Measurements from ENCODE around the gene RGS9.
"Not testable (repeated sequence)": the region's sequence is repeated elsewhere in the genome, so short reads cannot be mapped to it uniquely, and the experiment has no call there.

Gene RGS9

GRCh38 chr17:65137021-65137939, at the start of gene RGS9:
Gene RGS9, plus strand, starts transcription at chr17:65137370. Its CDS starts 171 bp downstream, at chr17:65137541.
- peak; percentile 81 for DNase-seq

- no peak for DNase-seq
These were observed 48.4 kb upstream of the RGS9 start for GRCh38 chr17:65088621-65089360.

DNA sequence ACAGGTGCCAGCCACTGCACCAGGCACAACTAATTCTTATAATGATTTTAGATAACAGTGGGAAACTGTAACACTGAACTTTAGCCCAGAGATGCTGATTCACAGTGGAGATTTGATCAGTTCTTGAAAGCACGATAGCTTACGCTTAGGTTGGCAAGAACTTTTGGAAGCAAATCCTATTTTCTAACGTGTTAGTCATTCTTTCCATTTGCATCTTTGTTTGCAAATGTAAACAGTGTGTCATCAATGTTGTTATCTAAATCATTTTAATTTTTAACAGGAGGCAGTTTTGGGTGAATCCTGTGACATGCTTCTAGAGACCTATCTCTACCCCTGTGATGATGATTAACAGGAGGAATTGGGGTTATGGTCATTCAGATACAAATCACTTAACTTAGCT, 44.9 kb upstream of the RGS9 start:
- no peak for DNase-seq

DNA sequence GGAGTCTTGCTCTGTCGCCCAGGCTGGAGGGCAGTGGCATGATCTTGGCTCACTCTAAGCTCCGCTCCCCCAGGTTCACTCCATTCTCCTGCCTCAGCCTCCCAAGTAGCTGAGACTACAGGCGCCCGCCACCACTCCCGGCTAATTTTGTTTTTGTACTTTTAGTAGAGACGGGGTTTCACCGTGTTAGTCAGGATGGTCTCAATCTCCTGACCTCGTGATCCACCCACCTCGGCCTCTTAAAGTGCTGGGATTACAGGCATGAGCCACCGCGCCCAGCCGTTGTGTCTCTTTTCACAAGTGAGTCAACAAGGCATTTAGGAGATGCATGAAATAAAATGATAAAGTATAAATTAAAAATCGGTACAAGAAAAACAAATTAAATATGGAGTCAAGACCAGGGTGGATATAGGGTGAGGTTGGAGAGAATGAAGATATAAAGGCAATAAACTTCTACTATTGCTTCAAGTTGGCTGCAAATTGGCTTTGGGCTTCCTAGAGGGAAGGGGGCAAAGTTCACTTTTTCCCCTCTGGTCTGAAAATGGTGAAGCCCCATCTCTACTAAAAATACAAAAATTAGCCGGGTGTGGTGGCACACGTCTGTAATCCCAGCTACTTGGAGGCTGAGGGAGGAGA, 44.3 kb upstream of the RGS9 start:
- DNase-seq = not testable (repeated sequence)

DNA sequence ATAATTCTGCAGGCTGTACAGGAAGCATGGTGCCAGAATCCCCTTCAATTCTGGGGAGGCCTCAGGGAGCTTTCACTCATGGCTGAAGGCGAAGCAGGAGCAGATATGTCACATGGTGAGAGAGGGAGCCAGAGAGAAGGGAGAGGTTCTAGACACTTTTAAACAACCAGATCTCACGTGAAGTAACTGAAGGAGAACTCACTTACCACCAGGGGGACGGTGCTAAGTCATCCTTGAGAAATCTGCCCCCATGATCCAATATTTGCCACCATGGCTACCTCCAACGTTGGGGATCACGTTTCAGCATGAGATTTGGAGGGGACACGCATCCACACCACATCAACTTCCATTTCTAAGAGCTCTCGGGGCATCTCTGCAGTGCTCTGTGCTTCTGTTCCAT, 43.2 kb upstream of the RGS9 start:
- DNase-seq = no peak

DNA sequence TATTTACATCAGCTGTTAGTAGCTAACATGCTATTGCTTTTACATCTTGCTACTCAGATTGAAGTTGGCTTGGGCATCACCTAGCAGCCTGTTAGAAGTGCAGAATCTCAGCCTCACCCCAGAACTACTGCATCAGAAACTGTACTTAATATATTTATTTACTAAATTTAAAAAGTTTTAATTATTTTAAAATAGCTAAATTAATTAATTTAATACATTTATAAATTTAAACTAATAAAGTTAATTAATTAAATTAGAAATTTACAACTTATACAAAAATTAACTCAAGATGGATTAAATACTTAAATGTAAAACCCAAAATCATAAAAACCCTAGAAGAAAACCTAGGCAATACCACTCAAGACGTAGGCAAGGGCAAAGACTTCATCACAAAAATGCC, 41.7 kb upstream of the RGS9 start:
- no peak for DNase-seq

GRCh38 chr17:65096382-65096781, 40.8 kb upstream of the RGS9 start:
- not testable (repeated sequence) for DNase-seq

DNA sequence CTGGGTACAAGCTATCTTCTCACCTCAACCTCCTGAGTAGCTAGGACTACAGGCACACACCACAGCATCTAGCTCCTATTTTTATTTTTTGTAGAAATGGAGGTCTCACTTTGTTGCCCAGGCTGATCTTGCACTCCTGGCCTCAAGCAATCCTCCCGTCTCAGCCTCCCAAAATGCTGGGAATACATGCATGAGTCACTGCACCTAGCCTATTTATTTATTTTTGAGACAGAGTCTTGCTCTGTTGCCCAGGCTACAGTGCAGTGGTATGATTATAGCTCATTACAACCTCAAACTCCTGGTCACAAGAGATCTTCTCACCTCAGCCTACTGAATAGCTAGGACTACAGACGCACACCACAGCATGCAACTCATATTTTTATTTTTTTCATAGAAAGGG, 40.1 kb upstream of the RGS9 start:
- DNase-seq = no peak

- no peak for DNase-seq
These were observed 37.7 kb upstream of the RGS9 start for GRCh38 chr17:65099475-65099874.

DNA sequence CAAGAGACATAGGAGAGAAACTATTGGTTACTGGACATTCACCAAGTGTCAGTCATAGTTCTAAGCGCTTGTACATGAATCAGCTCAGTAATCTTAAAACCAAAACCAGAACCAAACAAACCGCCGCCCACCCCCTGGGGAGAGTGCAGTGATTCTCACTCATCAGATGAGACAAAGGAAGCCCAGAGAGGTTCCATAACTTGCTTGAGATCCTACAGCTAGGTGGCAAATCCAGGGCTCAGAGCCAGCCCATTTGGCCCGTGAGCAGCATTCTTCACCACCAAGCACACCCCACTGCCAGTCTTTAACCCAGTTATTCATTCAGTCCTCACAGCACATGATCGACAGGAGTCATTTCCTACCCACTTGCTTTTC, 37.2 kb upstream of the RGS9 start:
- DNase-seq = peak; percentile 77

GRCh38 chr17:65100316-65101140, 36.6 kb upstream of the RGS9 start:
- peak; percentile 80 for DNase-seq

DNA sequence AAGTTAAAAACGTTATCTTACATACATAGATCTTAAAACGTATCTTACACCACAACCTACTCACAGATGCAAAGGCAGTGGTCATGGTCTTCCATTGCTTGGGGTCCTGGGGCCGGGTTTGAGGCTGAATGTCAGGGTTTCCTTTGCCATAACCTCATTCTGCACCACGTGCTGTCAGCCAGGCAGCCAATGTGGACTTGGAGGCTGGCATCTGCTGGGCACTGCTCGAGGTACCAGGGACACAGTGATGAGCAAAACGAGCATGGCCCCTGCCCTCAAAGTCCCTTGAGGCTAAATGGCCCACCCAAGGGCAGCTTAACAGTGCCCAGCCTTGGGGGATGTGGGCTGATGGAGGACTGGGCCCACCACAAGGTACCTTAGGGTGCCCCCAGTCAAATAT, 35.8 kb upstream of the RGS9 start:
- DNase-seq = no peak

DNA sequence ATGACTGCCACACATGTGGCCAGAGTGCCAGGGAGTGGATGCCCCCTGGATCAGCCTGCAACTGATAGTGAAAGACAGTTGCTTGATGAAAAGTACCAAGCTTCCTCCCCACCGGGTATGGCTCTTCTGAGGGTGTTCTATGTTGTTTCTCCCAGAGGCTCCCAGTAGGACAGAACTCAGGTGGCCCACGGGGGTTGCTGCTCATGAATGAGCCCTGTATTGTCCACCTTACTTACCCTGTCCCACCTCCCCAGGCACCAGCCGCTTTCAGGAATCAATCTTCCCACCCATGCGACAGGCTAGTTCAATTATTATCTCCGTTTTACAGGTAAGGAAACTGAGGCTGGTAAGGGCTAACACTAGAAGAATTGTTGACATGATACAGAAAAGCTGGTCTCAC, 34.9 kb upstream of the RGS9 start:
- no peak for DNase-seq

- no peak for DNase-seq
These were observed 34.4 kb upstream of the RGS9 start for GRCh38 chr17:65102788-65103187.

DNA sequence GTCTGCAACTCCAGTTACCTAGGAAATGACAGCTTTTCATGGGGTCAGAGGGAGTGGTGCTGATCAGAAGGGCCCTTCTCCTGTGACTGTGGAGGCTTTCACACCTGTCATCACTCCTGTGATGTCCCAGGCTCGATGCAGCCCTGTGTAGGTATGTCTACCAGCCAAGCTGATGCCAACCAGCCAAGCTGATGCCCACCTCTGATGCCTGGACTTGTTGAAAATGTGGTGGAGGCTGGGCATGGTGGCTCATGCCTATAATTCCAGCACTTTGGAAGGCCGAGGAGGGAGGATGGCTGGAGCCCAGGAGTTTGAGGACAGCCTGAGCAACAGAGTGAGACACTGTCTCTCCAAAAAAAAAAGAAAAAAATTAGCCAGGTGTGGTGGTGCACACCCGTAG, 33.7 kb upstream of the RGS9 start:
- no peak for DNase-seq

GRCh38 chr17:65103896-65104295, 33.3 kb upstream of the RGS9 start:
- no peak for DNase-seq

DNA sequence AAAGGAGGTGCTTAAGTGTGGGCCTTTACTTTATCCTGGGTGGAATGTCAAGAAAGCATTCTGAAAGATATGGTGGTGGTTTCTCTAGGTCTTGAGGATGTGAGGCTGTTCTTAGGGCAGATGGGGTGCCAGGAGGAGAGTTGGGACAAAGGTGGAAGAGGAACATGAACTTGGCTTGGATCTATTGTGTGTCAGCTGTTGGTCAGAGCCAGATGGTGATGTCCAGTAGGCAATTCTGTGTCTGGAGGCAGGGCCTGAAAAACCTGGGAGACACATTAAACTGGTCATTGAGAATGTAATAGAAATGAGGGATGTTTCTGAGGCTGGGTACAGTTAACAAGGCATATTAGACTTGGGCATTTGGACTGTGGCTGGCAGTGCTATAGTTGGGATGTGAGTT, 32.6 kb upstream of the RGS9 start:
- DNase-seq = no peak

DNA sequence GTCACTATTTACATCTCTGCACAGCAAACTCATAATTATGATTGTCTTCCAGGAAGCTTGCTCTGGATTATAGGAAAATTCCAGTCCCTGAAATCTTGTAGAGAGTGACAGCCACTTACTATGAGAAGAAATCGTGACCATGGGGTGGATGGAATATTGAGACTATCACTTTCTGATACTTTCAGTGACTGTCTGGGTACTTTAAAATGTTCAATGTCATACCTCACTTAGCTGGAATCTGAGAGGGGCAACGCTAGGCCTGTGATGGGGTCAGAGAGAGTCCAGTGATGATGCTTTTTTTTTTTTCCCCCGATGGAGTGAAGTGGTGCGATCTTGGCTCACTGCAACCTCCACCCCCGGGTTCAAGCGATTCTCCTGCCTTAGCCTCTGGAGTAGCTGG, 32.2 kb upstream of the RGS9 start:
- DNase-seq = no peak

DNA sequence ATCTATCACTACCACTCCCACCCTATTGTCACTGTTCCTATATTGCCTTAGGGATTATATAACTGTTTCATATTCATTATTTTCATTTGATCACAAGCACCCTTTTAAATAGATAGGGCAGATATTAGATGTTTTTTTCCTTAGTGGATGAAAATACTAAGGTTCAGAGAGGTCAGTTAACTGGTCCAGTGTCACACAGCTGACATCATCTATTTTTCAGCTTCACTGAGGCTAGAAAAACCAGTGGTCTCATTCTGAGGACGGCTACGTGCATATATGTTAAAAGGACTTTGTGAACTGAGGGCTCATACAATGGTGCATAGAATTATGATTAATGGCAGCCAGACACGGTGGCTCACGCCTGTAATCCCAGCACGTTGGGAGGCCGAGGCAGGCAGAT, 29.0 kb upstream of the RGS9 start:
- DNase-seq = no peak

GRCh38 chr17:65109543-65109942, 27.6 kb upstream of the RGS9 start:
- no peak for DNase-seq

DNA sequence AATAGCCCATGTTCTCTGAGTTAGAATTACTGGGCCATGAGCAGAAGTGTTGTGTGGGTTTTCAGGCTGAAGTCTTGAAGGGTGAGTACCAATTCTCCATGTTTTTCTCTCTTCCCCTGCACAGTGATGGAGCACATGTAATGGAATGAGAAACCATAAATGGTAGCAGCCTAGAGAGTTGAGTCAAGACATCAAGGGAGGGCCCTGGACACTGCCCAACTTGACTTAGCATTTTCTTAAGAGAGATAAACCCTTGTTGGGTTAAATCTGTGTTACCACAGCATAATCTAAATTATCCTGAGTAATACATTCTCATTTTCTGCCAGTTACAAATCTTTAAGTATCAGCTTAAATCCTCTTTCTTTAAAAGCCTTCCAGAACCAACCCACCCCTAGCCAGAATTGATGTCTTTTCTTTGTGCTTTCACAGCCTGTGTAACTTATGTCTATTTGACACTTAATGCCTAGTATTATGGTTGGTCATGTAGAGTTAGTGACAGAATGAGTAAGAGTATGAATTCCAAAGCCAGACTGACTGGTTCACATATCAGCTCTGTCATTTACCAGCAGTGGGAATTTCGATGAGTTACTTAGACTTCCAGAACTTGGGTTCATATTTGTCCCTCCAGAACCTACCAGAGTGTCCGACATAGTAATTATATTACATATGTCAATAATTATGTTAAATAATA, 27.0 kb upstream of the RGS9 start:
- no peak for DNase-seq

DNA sequence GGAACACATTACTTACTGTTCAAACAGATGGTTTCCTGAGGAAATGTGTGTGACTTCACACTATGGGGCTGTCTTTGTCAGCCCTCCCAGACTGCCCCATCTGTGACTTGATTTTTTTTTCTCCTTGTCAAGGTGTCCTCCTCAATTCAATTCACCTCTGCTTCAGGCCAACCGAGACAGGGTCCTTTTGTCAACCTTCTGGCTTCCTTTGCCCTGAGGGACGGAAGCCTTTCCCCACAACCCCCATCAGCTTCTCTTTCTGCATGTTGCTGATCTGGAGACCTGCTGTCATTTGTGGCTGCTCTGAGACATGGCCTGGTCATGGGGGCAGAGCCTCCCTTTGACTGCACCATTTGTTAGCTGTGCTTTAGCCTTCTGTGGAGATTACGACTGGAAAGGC, 21.3 kb upstream of the RGS9 start:
- DNase-seq = no peak

Measured in stimulated activated CD4-positive, alpha-beta T cell treated with anti-CD3 and anti-CD28 coated beads, Interleukin-4, amount 100 ng/mL, for 1 hour (primary cell).